GM18502 (cell line): ENCODE data around the gene KCNC4.

Experiments
- ATAC-seq: cut with Tn5 transposase; IDR thresholded peaks from one replicate; pipeline ENCODE4 v1.9.1; 2021; ENCODE audit warnings: mild to moderate bottlenecking; ENCODE audit not compliant: unreplicated experiment, poor library complexity

Gene KCNC4

DNA sequence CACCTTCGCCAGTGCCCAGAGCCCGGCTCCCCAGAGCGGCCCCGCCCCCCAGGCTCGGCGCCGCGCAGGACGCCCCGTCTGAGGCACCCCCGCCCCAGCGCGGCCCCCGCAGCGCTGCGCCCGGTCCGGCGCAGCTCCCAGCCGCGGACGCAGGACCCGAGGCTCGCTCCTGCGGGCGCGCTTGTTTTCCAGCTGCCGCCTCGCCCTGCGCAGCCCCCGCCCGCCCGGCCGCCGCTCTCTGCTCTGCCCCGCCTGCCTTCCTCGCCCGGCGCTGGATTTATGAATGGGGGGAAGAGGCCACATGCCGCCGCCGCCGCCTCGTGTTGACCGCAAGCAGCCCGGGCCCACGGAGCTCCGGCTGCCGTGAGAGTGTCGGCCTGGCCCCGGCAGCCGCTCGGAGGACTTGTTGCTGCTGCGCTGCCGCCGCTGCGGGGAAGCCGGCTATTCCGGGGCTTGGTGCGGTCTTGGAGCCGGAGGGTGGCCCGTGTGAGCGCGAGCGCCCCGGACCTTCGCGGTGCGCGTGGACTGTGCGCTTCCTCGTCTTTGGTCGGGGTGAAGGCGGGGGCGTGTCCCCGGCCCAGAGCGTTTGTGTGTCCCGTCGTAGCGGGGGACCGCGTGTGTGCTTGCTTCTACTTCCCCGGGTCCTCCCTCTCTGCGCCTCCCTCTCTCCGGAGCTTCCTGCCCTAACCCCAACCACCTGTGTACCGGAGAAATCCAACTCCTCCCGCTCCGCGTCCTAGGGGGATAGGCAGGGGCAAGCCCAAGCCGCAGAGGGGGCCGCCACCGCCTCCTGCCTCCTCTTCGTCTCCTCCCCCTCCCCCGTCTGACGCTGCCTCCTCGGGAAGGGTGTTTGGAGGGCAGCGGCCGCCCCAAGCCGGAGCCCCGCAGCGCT lies 736 bp downstream of the KCNC4 start:
- ATAC-seq = peak; percentile 26

DNA sequence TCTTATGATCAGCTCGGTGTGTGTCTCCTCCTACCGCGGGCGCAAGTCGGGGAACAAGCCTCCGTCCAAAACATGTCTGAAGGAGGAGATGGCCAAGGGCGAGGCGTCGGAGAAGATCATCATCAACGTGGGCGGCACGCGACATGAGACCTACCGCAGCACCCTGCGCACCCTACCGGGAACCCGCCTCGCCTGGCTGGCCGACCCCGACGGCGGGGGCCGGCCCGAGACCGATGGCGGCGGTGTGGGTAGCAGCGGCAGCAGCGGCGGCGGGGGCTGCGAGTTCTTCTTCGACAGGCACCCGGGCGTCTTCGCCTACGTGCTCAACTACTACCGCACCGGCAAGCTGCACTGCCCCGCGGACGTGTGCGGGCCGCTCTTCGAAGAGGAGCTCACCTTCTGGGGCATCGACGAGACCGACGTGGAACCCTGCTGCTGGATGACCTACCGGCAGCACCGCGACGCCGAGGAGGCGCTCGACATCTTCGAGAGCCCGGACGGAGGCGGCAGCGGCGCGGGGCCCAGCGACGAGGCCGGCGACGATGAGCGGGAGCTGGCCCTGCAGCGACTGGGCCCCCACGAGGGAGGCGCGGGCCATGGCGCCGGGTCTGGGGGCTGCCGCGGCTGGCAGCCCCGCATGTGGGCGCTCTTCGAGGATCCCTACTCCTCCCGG lies 1.5 kb downstream of the KCNC4 start:
- ATAC-seq = no peak

DNA sequence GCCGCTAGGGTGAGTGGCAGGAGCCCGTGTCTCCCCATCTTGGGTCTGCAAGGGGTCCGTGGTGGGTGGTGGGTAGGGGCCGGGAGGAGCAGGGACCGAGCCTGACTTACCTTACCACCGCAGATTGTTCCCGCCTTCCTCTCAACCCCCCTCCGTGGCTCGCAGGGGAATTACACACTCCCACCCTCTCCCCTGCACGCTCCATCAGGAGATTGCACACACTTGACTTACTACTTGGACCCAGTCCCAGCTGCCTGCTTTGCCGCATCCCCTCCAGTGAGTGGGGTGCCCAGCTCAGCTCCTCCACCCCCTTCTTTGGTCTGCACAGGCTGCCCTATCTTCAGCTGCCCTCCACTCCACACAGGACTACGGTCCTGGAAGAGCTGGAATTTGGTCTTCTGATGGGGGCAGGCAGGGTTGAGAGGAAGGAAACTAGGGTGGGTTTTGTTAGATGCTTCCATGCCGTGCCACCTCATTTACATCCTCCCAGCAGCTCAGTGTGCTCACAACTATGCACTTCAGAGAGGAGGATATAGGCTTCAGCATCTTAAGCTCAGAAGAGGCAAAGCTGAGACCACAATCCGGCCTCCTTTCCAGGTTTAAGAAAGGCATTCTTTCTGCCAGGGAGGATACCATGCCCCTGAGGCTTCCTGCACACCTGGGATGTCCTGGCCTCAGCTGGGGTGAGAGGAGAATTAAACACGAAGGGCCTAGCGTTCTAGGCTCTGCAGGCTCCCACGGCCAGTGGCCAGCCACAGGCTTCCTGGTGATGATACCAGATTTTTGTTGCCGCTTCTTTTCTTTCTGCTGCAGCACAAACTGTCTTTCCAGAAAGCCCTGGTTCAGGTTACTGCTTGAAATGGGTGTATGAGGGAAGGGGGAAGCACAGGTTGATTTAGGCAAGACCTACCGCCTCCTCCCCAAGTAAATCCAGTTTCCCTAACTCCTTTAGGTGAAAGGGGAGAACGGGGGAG lies 2.3 kb downstream of the KCNC4 start:
- ATAC-seq = no peak

DNA sequence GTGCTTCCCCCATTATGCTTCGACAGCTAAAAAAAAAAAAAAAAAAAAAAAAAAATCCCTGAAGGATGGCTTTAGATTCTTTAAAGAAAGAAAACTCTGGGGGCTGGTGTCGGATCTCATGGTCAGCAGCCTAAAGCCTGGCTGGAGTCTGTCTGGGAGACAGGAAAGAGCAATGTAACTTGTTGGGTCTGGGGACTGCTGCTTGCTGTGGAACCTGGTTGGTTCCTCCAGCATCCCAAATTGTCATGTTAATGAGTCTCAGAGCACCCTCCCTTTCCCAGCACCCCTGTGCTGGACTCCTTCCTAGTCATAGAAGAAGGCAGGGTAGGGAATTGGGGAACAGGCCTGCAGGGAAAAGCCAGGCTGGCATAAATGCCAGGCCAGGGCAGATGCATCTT lies 3.0 kb downstream of the KCNC4 start:
- ATAC-seq = no peak

DNA sequence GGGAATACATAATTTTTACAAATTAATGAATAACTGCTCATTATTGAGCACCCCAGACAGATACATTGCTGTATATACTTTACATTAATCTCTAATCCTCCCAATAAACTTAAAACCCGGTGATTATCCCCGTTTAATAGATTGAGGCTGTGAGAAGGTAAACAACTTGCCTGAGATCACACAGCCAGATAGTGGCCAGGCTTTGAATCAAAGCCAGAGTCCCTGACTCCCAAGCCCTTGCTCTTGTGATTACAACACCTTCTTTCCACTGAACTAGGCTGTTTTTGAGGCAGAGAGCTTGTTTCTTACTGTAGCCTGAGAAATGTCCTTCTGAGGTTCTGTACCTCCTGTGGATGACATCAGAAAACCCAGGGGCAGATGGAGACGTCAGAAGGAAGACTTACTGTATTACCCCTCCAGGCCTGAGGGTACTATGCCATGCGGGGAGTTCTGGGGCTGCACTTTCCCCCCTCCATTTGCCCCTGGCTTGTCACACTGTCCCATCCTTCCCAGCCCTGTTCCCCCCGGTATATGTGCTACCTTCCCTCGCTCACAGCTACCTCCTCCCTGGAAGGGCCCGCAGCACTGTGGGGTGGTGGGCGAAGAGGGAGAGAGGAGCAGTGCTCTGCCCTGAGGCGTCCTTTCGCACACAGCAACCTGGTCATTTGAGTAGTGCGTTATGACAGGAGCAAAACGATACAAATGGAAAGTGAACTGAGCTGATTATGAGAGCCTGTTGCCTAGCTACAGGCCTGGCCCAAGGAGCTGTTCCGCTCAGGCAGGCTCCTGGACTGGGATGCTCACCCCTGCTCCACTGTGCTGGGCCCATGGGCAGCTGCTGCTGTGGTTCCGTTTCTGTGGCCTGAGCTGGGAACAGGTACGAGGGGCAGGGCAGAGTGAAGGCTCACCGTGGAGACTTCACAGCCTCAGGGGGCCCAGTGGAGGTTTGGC lies 4.6 kb downstream of the KCNC4 start:
- ATAC-seq = no peak

DNA sequence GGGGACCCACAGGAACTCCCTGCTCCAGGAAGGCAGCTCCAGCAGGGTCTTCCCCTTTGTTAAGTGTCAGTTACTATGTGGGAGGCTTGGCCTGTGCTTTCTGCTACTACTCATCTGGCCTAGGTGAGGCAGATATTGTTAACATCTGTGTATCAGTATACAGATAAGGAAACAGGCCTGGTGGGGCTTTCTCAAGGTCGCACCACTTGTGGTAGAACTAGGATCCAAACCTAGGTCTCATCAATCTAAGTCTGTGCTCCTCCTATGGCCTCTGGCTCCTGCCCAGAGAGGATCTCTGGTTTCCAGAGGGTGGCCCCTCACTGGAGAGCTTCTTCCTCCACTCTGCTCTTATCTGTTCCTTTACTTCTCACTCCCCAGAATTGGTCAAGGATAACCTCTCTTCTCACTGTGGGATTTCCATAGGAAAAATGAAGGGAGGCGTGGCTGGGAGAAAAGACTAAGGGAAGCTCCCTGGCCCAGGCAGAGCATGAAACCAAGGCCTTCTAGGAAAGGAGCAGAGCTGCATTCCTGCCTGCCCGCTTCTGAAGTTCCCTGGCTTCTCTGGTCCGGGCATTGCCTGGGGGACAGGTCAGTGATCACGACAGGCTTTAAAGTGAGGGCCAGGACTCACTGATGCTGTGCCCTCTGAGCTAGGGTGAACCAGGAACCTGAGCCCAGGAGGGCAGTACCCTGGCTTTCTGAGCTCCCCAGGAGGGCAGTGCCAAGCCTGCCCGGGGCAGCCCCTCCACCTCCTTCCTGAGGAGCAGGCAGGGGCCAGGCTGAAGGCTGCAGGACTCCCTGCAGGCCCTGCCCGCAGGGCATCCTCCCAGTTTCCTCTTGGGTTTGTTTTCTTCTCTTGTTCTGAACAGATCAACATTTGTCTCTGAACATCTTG lies 5.8 kb downstream of the KCNC4 start:
- ATAC-seq = no peak

DNA sequence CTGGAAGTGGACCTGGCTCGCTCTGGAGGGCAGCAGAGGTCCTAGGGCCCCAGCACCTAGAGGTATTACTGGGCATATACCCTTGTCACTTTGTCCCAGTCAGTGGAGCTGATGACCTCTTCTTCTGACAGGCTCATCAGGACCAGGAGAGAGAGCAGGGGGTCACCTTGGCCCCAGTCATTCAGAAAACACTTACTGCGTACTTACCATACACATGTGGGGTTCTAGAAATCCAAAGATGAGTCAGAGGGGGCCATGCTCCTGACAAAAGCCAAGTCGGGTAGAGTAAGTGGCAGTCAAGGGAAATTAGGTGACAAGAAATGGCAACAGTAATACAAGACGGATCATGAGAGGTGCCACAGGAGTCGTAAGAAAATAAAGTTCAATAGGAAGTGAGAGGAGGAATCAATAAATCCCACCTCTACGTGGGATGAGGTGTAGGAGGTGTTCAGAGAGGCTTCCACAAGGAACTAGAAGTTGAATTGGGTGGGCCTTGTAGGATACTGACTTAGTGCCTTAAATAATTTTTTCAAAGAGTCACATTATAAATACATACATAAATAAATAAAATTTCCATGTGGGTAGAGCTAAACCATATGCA lies 6.8 kb downstream of the KCNC4 start:
- ATAC-seq = no peak

DNA sequence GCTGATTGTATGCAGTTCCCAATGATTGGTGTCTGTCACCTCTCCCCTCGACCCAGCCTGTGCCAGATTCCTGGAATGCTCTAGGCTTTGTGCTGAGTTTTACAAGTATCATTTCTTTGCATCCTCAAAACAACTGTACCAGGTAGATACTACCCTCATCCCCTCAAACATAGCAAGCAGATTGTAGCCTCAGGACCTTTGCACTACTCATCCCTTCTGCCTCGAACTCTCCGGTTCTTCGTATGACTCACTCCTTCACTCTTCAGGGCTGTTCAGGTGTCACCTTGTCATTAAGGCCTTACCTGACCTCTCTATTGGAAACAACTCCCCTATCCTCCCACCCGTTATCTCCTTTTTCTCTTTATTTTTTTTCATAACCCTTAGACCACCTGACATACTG lies 8.0 kb downstream of the KCNC4 start:
- ATAC-seq = no peak

DNA sequence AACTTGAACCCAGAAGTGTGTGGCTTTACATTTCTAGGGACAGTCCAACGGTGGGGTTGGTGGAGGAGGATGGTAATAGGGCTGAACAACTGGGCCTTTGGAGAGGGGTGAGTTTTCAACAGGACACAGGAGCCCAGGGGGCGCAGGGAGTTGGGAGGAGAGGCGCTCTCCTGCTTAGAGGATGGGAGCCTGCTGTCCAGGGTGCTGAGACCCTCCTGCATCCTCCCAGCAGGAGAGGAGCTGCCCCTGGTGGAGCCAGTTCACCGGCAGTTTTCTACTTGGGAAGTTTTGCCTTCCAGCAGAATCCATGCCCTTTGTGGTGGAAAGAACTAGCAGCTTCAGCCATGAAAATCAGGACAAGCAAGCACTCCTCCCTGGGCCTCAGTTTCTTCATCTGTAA lies 8.6 kb downstream of the KCNC4 start:
- ATAC-seq = no peak

DNA sequence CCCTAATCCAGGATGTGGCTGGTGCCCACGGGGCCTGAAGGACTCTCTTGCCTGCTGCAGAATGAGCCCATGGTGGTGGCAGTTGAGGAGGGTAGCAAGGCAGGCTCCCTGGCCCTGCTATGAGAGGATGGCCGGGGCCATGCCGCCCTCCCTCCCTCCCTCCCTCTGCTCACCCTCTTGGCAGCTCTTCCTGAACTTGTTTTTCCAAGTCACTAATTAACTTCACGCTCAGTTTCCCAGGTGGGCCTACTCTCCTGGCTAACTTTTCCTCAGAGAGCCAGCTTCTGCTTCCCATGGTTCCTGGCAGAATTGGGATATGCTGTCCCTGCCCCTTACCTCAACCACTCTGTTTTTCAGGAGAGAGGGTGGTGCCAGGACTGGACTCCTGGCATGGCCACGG lies 10.2 kb downstream of the KCNC4 start:
- ATAC-seq = no peak

DNA sequence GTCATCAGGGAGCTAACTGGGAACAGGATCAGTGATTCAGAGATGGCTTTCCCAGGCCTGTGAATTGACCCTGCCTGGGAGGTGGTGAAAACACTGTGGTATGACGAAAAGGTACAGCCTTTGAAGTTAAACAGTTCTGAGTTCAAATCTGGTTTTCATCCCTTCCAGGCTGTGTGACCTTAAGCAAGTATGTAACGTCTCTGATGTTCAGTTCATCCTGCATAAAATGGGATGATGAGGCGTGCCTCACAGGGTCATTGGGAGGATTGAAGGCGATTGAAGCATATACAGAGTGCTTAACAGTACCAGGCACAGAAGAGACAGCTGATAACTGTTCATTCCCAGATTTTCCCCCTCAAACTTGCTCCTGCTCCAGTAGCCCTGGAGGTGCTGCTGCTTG lies 11.0 kb downstream of the KCNC4 start:
- ATAC-seq = no peak

DNA sequence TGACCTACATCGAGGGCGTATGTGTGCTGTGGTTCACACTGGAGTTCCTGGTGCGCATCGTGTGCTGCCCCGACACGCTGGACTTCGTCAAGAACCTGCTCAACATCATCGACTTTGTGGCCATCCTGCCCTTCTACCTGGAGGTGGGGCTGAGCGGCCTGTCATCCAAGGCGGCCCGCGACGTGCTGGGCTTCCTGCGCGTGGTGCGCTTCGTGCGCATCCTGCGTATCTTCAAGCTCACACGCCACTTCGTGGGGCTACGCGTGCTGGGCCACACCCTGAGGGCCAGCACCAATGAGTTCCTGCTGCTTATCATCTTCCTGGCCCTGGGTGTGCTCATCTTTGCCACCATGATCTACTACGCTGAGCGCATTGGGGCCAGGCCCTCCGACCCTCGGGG lies 13.0 kb downstream of the KCNC4 start:
- no peak for ATAC-seq

DNA sequence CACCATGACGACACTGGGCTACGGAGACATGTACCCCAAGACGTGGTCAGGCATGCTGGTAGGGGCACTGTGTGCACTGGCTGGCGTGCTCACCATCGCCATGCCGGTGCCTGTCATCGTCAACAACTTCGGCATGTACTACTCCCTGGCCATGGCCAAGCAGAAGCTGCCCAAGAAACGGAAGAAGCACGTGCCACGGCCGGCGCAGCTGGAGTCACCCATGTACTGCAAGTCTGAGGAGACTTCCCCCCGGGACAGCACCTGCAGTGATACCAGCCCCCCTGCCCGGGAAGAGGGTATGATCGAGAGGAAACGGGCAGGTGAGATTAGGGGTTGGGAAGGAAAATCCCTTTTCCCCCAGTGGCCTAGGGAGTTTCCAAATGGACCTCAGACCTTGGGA lies 13.5 kb downstream of the KCNC4 start:
- no peak for ATAC-seq

DNA sequence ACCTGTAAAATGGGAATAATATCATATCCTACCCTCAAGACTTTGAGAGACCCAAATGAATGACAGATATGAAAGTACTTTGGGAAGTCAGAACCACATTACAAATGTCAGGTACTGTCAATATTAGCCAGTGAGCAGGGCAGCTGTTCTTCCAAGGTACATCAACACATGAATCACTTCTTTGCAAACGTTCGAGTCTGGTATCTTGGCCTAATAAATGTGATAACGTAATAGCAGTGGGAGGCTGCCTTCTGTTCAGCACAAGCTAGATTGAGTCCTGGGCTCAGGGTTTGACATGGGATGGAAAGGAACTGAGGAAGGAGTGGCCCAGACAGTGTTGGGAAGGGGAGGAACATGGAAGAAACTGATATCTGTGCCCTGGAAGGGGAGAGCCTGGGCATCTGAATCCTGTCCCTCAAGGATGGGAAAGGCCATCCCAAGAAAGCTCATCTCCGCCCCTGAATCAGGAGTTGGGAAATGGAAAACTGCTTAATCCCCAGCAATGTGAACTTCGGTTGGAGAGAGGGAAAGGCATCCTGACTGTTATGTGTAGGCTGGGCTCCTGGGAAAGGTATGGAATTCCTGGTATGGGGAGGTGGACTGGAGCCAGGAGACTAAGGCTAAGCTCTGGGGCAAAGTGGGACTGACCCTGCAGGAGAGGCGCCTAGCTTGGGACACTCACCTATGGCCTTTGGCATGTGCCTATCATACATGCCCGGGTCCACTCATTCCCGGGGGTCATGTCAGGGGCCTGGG lies 14.3 kb downstream of the KCNC4 start:
- no peak for ATAC-seq

DNA sequence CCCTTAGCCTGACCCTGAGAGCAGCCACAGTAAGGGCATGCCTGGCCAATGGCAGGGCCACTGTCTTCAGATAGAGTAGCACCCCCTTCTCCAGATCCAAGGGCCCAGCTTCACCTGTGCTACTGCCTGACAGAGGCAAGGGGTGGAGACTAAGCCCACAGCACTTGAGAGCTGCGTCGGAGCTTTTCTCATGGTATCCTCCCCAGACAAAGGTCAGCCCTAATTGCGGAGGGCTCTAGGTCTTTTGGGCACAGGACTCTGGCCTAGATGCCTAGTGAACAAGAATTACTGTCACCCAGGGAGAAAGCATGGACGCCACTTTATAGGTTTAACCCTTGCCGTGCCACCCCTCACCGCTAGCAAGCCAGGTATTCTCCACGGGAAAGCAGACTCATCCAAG lies 15.1 kb downstream of the KCNC4 start:
- ATAC-seq = no peak

DNA sequence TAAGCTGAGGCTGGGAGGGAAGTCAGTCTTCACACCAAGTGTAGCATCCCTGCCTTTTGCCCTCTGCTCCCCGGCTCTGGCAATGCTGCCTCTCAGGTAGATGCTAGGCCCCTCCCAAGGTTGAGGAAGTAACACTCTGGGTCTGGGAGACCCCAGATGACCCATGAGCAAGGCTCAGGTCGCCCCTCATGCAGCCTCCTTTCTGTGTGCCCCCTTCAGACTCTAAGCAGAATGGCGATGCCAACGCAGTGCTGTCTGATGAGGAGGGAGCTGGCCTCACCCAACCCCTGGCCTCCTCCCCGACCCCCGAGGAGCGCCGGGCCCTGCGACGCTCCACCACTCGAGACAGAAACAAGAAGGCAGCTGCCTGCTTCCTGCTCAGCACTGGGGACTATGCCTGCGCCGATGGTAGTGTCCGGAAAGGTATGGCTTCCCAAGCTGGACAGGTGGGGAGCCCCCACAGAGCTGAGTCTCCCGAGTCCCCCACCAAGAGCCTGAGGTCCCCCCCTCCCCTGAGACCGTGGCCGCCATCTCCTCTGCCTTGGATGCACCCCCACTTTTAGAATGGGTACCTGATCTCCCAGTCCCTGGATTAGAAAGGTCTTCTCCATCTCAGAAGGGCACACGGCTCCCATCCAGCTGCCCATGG lies 15.8 kb downstream of the KCNC4 start:
- ATAC-seq = no peak

DNA sequence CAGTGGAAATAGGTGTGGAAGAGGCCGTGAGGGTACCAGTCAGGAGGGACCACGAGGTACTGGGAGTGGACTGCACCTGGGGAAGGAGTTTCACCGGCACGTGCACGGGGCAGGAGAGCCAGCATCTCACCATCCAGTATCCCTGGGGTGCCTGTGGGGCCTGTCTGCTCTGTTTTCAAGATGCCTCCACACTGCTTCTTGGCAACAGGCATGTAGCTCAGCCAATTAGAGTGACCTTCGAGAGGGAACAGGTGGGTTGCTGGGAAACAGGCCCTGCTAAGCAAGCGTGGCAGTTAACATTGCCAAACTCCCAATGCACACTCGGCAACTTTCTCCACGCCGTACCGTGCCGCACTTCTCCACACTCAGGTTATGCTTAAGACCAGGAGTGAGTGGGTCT lies 17.7 kb downstream of the KCNC4 start:
- no peak for ATAC-seq
